Suppressor macrophage (primary cell): ENCODE results near the gene FOXS1.
"Not testable (repeated sequence)": the region's sequence is repeated elsewhere in the genome, so short reads cannot be mapped to it uniquely, and the experiment has no call there.

Experiments used
- DNase-seq, 4 experiments: peaks; one replicate each; pipeline ENCODE4 v3.0.0-alpha.2; 2020 to 2022

The FOXS1 gene

GRCh38 chr20:31838646-31839292 is 6.6 kb downstream of the FOXS1 start:
- DNase-seq = no peak

- peak; percentile 59 to 82 (median 72) for DNase-seq
These were observed 7.5 kb downstream of the FOXS1 start for GRCh38 chr20:31837896-31838397.

DNA sequence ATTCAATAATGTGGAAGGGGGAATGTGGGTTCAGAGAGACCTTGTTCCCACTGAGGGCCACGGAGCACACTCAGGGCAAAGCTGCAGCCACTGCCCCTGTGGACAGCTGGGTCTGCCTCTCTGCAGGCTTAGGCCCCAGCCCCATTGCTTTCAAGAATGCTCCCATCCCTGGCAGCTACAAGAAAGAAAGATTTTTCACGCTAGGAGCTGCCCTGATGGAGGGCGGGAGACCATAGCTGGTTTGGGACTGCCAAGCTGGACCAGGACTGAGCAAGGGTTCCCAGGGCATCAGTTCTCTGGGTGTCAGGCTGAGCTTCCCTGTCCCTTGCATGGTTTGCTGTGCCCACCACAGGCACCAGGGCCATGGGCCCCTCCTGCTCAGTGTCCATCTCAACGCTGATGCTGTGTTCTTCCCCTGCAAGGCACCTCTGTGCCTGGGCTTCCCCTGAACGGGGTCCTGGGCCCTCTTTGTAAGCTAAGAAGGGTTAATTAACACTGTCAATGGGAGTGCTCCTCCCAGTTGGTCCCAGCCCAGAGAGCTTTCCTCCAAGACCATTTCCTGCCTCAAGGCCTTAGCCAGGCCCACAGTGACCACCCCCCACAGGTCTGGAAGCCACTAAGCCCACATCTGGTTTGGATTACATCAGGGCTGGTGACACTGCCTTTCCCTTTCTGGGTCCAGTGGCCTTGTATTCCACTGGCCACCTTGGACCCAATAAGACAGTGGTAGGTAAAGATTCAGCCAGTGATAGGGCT is 8.4 kb downstream of the FOXS1 start:
- DNase-seq = no peak

DNA sequence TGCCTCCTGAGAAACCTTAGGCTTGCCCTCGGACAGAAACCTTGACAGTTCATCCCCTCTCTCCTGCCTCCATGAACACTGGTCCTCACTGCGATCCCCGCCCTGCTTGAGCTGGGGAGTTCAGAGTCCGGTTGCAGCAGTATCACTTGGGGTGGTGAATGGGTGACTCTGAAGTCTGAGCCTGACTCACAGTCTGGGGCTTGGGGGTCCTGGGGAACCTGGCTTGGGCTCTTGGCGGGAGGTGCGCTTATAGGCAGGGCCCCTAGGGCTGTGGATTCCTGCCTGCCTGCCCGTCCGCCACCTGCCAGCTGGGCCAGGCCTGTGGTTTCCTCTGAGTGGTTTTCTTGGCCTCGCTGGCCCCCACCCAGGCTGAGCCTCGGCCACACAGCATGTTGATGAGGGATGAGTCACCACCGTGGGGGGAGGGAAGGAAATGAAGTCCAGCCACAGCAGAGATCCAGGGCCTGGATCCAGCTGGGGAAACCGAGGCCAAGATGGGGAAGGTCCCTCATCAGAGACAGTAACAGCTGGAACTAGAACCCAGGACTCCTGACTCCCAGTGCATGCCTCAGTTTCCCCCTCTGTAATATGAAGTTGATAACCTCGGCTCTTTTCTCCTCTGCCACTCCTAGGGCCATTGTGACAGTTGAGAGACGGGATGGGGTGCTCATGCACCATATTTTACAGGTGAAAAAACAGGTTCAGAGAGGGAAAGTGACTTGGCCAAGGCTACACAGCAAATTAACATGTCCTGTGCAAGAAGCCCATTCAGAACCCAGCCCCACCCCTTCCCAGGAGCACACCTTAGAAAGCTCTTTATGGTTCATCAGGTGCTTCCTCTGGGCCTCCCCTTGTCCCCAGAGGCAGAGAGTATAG is 9.2 kb downstream of the FOXS1 start:
- DNase-seq = peak; percentile 72 to 85 (median 80)

GRCh38 chr20:31835554-31835953 is 9.8 kb downstream of the FOXS1 start:
- no peak for DNase-seq

- no peak for DNase-seq
These were observed 11.4 kb downstream of the FOXS1 start for GRCh38 chr20:31833931-31834521.

GRCh38 chr20:31833130-31833930 is 12.1 kb downstream of the FOXS1 start:
- peak; percentile 61 to 85 (median 73) for DNase-seq

DNA sequence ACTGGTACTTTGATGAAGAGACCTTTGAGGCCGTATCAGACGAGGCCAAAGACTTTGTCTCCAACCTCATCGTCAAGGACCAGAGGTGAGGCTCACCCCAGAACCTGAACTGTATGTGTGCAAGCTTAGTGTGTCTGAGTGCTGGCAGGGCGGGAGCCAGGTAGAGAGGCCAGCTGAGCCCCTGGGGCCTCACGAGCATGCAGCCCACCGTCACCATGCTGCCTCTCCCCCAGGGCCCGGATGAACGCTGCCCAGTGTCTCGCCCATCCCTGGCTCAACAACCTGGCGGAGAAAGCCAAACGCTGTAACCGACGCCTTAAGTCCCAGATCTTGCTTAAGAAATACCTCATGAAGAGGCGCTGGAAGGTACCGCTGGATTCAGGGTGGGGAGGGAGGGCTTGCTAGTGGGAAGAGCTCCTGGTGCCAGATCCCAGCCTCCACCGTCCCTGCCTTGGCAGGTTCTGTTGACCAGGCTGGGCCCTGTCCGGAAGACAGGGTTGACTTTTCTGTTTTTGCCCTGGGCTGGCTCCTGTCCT is 13.6 kb downstream of the FOXS1 start:
- DNase-seq = no peak

GRCh38 chr20:31831211-31831610 is 14.2 kb downstream of the FOXS1 start:
- DNase-seq = no peak

DNA sequence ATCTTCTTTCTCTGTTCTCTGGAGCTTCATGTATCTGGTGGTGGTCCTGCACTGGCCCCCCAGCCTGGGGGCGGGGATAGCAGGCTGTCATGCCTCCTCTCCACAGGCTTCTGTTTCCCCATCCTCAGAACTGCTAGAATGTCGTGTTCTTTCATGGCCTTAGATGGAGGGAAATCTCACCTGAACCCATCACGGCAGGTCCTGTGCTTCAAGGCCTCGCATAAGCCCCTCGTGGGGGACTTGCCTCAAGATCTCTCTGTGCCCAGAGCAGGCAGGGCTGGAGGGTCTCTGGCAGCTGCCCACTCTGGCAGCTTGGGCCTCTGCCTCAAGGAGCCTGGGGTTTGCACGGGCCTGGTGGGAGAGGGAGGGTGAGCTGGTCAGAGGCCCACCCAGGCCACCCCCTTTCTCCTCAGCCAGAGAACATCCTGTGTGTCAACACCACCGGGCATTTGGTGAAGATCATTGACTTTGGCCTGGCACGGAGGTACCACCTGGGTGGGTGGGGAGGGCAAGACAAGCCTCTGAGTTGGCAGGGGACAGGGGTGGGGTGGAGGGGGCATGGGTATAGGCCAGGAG is 14.9 kb downstream of the FOXS1 start:
- DNase-seq = no peak

- DNase-seq = no peak
These were observed 15.7 kb downstream of the FOXS1 start for GRCh38 chr20:31829731-31830130.

- DNase-seq = not testable (repeated sequence)
These were observed 17.4 kb downstream of the FOXS1 start for GRCh38 chr20:31828016-31828415.

GRCh38 chr20:31827059-31827458 is 18.3 kb downstream of the FOXS1 start:
- DNase-seq = no peak

- no peak for DNase-seq
These were observed 19.3 kb downstream of the FOXS1 start for GRCh38 chr20:31826074-31826473.

GRCh38 chr20:31824554-31825313 is 20.7 kb downstream of the FOXS1 start:
- no peak for DNase-seq

- no peak for DNase-seq
These were observed 21.3 kb downstream of the FOXS1 start for GRCh38 chr20:31824125-31824485.

DNA sequence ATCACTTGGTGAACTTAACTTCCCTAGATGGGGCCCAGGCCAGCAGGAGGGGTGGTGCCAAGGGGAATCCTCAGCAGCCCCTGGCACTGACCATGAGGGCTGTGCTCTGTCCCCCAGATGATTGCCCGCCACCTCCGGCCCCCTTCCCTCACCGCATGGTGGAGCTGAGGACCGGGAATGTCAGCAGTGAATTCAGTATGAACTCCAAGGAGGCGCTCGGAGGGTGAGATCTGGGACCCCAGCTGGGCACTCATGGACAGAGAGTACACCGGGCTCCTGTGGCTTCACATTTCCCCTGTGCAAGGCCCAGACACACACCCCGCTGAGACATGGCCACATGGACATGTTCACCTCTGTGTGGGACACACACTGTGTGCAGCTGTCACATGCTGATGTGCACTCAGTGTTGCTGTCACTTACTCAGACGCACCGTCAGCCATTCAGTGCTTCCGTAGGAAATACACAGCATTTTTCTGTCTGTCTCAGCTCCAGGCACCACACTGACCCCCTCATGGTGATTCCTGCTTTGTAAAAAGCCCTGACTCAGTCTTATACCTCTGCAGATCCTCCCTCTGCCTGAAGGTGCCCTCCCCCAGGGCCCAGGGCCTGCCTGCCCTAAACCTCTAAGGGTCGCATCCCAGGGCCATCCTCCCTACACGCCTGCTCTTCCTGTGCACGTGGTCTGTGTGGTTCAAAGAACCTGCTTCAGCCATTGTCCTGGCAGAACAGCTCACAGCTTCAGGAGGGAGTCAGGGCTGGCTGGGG is 21.9 kb downstream of the FOXS1 start:
- DNase-seq = peak; percentile 19 to 42 (median 31)

GRCh38 chr20:31822421-31823330 is 22.7 kb downstream of the FOXS1 start:
- DNase-seq = peak; percentile 68 to 84 (median 76)
